ENCODE results near the gene KREMEN1.

GRCh38 chr22:29060251-29060869 lies 12.5 kb upstream of the KREMEN1 start:
- TF ChIP-seq CTCF (IDR thresholded peaks at IDR 0.05): no peak
- no peak for TF ChIP-seq TCF7L2 (IDR thresholded peaks at IDR 0.05; ENCODE audit: low read depth, low read length)
- no peak for TF ChIP-seq SIN3A (IDR thresholded peaks at IDR 0.05; ENCODE audit: borderline replicate concordance, insufficient read depth, low read depth, low read length)
- no peak for TF ChIP-seq POLR2AphosphoS5 (IDR thresholded peaks at IDR 0.05; ENCODE audit: low read depth, low read length)
- TF ChIP-seq REST (IDR thresholded peaks at IDR 0.05; ENCODE audit: insufficient read depth in 1 of 2, low read depth in 2 of 2, low read length in 1 of 2): no peak
